SK-N-SH treated with all-trans-retinoic acid at 6 μM for 48 hours (cell line): ENCODE data around the gene CAPN11.
A peak's percentile ranks its signal among the peaks of the same experiment; 100 is the strongest.

ENCODE experiments used
- ATAC-seq: fragments of 200-7000 bp; cut with Tn5 transposase; 3 replicates; pipeline ENCODE4 v1.9.1; 2020; ENCODE audit warnings: mild to moderate bottlenecking, moderate library complexity
- BACH2 ChIP-seq: fragments of 250-450 bp; sonication (Bioruptor Pico); IDR thresholded peaks from 2 replicates; pipeline ENCODE4 v1.9.0; 2021; ENCODE audit warnings: mild to moderate bottlenecking, borderline replicate concordance
- CREB5 ChIP-seq: fragments of 250-450 bp; sonication (Bioruptor Pico); IDR thresholded peaks from 2 replicates; pipeline ENCODE4 v1.5.1; 2020; ENCODE audit warnings: low read depth, mild to moderate bottlenecking, moderate library complexity
- CSRNP3 ChIP-seq: fragments of 250-450 bp; sonication (Bioruptor Pico); IDR thresholded peaks from 2 replicates; pipeline ENCODE4 v1.5.1; 2021; ENCODE audit warnings: mild to moderate bottlenecking, moderate library complexity
- GLIS3 ChIP-seq: fragments of 250-450 bp; sonication (Bioruptor Pico); IDR thresholded peaks from 2 replicates; pipeline ENCODE4 v1.5.0; 2020; ENCODE audit warnings: mild to moderate bottlenecking, moderate library complexity
- ISL1 ChIP-seq: fragments of 250-450 bp; sonication (Bioruptor Pico); IDR thresholded peaks from 2 replicates; pipeline ENCODE4 v2.1.2; 2022; ENCODE audit warnings: mild to moderate bottlenecking, moderate library complexity
- OSR1 ChIP-seq: fragments of 250-450 bp; sonication (Bioruptor Pico); IDR thresholded peaks from 2 replicates; pipeline ENCODE4 v1.8.0; 2022; ENCODE audit warnings: moderate library complexity, mild to moderate bottlenecking, inconsistent platforms
- PATZ1 ChIP-seq: fragments of 250-450 bp; sonication (Bioruptor Pico); IDR thresholded peaks from 2 replicates; pipeline ENCODE4 v1.8.0; 2020; ENCODE audit warnings: mild to moderate bottlenecking, moderate library complexity, borderline replicate concordance
- PPARA ChIP-seq: fragments of 250-450 bp; sonication (Bioruptor Pico); IDR thresholded peaks from 2 replicates; pipeline ENCODE4 v1.5.0; 2020; ENCODE audit warnings: mild to moderate bottlenecking, borderline replicate concordance
- TCF4 ChIP-seq: fragments of 250-450 bp; sonication (Bioruptor Pico); IDR thresholded peaks from 2 replicates; pipeline ENCODE4 v1.8.0; 2021; ENCODE audit warnings: mild to moderate bottlenecking, moderate library complexity, borderline replicate concordance
- TSHZ2 ChIP-seq: fragments of 250-450 bp; sonication (Bioruptor Pico); IDR thresholded peaks from 2 replicates; pipeline ENCODE4 v1.5.0; 2020; ENCODE audit warnings: mild to moderate bottlenecking, moderate library complexity
- ZC3H10 ChIP-seq: fragments of 250-450 bp; sonication (Bioruptor Pico); IDR thresholded peaks from 2 replicates; pipeline ENCODE4 v1.5.1; 2021; ENCODE audit warnings: mild to moderate bottlenecking, moderate library complexity
- ZNF565 ChIP-seq: fragments of 450-650 bp; formaldehyde crosslinking; conservative IDR thresholded peaks from 2 replicates; pipeline ENCODE4 v1.5.0; 2020; ENCODE audit warnings: low read depth, mild to moderate bottlenecking, moderate library complexity
- ZNF8 ChIP-seq: fragments of 450-650 bp; formaldehyde crosslinking; IDR thresholded peaks from 2 replicates; pipeline ENCODE4 v1.5.0; 2020; ENCODE audit warnings: mild to moderate bottlenecking, moderate library complexity

CAPN11 gene

GRCh38 chr6:44216677-44217331, 58.2 kb downstream of the CAPN11 start, which contains the start of gene MYMX:
Gene MYMX (plus strand): TSS chr6:44216926. CDS start chr6:44217472, 546 bp downstream.
- no peak for TF ChIP-seq ZNF565 (CRISPR knock-in tag)
- TF ChIP-seq CSRNP3 = no peak
- TF ChIP-seq ZC3H10 (CRISPR knock-in tag) = no peak
- no peak for TF ChIP-seq PPARA (CRISPR knock-in tag)
- TF ChIP-seq PATZ1 (CRISPR knock-in tag) = no peak
- no peak for TF ChIP-seq CREB5 (CRISPR knock-in tag)
- TF ChIP-seq TCF4 (CRISPR knock-in tag) = no peak
- TF ChIP-seq ISL1 (CRISPR knock-in tag) = no peak
- no peak for TF ChIP-seq ZNF8 (CRISPR knock-in tag)
- TF ChIP-seq OSR1 (CRISPR knock-in tag) = no peak
- ATAC-seq = no peak

- ATAC-seq = no peak
- no peak for TF ChIP-seq GLIS3 (CRISPR knock-in tag)
- no peak for TF ChIP-seq BACH2 (CRISPR knock-in tag)
- TF ChIP-seq CREB5 (CRISPR knock-in tag) = no peak
Observed at GRCh38 chr6:44217332-44218143, 58.9 kb downstream of the CAPN11 start.

GRCh38 chr6:44219053-44219814, 60.6 kb downstream of the CAPN11 start:
- TF ChIP-seq CSRNP3 (no peak), TSHZ2 (0 out of 2 replicates have a peak, but pooled peaks have one; percentile 32)
- peak; percentile 75 for ATAC-seq
